ENCODE results near the gene PRMT9. TPM values are rescaled to one million over a fixed set of nuclear protein-coding genes. Genes with fewer than 3 reads are reported as not detected.
A peak's percentile ranks its signal among the peaks of the same experiment; 100 is the strongest.

Gene PRMT9
- total and polyA plus RNA-seq, 9 of the 15 experiments (the other 6 are each of a cell fraction or from before 2014, with no cell fraction given): 3.5 to 15.6 (median 7.2) TPM

DNA sequence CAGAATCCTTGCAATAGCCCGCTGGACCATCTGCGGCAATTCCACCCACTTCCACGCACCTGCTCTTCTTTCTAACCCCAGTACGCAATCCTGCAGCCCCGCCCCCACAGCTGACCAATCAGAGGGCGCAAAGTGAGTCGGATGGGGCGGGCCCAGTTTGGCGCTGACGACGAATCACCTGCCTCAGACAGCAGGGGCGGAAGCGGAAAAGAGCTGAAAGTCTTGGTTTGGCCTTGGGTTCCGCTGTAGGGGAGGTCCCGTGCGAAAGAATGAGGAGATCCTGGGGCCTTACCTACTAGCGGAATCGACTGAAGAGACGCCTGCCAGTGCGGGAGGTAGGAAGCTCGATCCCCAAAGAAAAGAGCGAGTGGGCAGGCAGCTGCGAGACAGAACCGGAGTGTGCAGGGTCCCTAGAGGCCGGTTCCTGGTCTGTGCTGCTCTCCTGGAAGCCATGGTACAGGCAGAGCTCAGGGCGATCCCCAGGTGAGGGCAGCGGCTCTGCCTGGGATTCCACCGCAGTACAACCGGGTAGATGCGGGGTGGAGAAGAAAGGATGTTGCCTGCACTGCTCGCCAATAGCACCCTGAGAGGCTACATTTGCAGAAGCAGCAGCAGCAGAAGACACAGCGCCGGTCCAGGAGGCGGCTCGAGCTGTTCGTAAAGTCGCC lies 66.7 kb downstream of the PRMT9 start, which contains the start of gene TMEM184C (continued):
- TF ChIP-seq NR2C2 (CRISPR knock-in tag; IDR thresholded peaks at IDR 0.05) (no peak), NR2C2 (tag; IDR thresholded peaks at IDR 0.05) (no peak; the same call in 1 of the 2 replicates), NRF1 (conservative IDR thresholded peaks at IDR 0.05 in 1 of 2, IDR thresholded peaks at IDR 0.05 in 1 of 2) (peak; percentile 70 to 71), MCM2 (IDR thresholded peaks at IDR 0.05; ENCODE audit: low read depth) (no peak), ZNF184 (CRISPR knock-in tag; IDR thresholded peaks at IDR 0.05) (no peak), RAD21 (CRISPR knock-in tag; conservative IDR thresholded peaks at IDR 0.05 in 1 of 2, IDR thresholded peaks at IDR 0.05 in 1 of 2) (no peak), RBM14 (IDR thresholded peaks at IDR 0.05; ENCODE audit: borderline replicate concordance, insufficient read depth, low read depth, low read length) (no peak), MBD2 (IDR thresholded peaks at IDR 0.05; ENCODE audit: borderline replicate concordance, low read depth) (peak; percentile 53; the same call in 1 of the 2 replicates), SMAD1 (IDR thresholded peaks at IDR 0.05; ENCODE audit: low read depth, low read length, partially characterized antibody) (no peak), L3MBTL2 (IDR thresholded peaks at IDR 0.05) (peak; percentile 79), SETDB1 (IDR thresholded peaks at IDR 0.05; ENCODE audit: low read length) (no peak), RB1 (IDR thresholded peaks at IDR 0.05; ENCODE audit: low read depth) (peak; percentile 37; the same call in 1 of the 2 replicates)
- TF ChIP-seq, protein P1, sequence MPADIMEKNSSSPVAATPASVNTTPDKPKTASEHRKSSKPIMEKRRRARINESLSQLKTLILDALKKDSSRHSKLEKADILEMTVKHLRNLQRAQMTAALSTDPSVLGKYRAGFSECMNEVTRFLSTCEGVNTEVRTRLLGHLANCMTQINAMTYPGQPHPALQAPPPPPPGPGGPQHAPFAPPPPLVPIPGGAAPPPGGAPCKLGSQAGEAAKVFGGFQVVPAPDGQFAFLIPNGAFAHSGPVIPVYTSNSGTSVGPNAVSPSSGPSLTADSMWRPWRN (IDR thresholded peaks at IDR 0.05; ENCODE audit: low read depth): no peak
- TF ChIP-seq, protein P2, sequence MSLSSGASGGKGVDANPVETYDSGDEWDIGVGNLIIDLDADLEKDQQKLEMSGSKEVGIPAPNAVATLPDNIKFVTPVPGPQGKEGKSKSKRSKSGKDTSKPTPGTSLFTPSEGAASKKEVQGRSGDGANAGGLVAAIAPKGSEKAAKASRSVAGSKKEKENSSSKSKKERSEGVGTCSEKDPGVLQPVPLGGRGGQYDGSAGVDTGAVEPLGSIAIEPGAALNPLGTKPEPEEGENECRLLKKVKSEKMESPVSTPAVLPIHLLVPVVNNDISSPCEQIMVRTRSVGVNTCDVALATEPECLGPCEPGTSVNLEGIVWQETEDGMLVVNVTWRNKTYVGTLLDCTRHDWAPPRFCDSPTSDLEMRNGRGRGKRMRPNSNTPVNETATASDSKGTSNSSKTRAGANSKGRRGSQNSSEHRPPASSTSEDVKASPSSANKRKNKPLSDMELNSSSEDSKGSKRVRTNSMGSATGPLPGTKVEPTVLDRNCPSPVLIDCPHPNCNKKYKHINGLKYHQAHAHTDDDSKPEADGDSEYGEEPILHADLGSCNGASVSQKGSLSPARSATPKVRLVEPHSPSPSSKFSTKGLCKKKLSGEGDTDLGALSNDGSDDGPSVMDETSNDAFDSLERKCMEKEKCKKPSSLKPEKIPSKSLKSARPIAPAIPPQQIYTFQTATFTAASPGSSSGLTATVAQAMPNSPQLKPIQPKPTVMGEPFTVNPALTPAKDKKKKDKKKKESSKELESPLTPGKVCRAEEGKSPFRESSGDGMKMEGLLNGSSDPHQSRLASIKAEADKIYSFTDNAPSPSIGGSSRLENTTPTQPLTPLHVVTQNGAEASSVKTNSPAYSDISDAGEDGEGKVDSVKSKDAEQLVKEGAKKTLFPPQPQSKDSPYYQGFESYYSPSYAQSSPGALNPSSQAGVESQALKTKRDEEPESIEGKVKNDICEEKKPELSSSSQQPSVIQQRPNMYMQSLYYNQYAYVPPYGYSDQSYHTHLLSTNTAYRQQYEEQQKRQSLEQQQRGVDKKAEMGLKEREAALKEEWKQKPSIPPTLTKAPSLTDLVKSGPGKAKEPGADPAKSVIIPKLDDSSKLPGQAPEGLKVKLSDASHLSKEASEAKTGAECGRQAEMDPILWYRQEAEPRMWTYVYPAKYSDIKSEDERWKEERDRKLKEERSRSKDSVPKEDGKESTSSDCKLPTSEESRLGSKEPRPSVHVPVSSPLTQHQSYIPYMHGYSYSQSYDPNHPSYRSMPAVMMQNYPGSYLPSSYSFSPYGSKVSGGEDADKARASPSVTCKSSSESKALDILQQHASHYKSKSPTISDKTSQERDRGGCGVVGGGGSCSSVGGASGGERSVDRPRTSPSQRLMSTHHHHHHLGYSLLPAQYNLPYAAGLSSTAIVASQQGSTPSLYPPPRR (CRISPR knock-in tag; IDR thresholded peaks at IDR 0.05; ENCODE audit: borderline replicate concordance): no peak
- TF ChIP-seq, protein P3, sequence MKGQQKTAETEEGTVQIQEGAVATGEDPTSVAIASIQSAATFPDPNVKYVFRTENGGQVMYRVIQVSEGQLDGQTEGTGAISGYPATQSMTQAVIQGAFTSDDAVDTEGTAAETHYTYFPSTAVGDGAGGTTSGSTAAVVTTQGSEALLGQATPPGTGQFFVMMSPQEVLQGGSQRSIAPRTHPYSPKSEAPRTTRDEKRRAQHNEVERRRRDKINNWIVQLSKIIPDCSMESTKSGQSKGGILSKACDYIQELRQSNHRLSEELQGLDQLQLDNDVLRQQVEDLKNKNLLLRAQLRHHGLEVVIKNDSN (CRISPR knock-in tag; IDR thresholded peaks at IDR 0.05): peak; percentile 61
- TF ChIP-seq, protein P4, sequence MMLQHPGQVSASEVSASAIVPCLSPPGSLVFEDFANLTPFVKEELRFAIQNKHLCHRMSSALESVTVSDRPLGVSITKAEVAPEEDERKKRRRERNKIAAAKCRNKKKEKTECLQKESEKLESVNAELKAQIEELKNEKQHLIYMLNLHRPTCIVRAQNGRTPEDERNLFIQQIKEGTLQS (IDR thresholded peaks at IDR 0.05): 0 out of 2 replicates have a peak, but pooled peaks have one; percentile 11
- TF ChIP-seq, protein P4 (CRISPR knock-in tag; conservative IDR thresholded peaks at IDR 0.05): no peak
- TF ChIP-seq, protein P5, sequence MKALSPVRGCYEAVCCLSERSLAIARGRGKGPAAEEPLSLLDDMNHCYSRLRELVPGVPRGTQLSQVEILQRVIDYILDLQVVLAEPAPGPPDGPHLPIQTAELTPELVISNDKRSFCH (CRISPR knock-in tag; IDR thresholded peaks at IDR 0.05): no peak
- TF ChIP-seq, protein P5 (tag; IDR thresholded peaks at IDR 0.05): no peak

Data from K562 (cell line).